ENCODE results near the gene DENND1A. TPM values are rescaled to one million over a fixed set of nuclear protein-coding genes. Genes with fewer than 3 reads are reported as not detected.

Gene DENND1A
- total and polyA plus RNA-seq, 7 donors: 12.8 to 33.2 (median 19.2) TPM

DNA sequence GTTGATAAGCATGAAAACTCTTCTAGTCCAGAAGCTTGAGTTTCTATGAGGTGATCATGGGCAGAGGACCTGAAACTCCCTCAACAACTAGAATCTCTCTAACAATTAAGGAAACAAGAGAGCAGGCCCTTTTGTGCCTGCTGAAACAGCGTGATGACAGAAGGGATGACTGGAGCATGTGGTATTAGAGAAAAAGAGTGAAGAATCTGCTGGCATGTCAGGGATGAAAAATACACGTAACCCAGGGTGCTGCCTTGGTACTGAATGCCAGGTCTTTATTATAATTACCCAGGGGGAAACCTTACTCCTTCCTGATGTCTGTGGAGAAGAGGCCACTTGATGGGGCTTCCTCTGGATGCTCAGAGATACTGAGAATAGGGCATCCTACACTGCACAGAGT, 406.1 kb downstream of the DENND1A start:
- no peaks in the 10 kb centered on the region for H3K36me3 ChIP-seq
- 95 to 96% methylated on average over 2 of the region's 2 CpGs for WGBS, 2 donors
- no peak overlapping the region for H3K27ac ChIP-seq
- H3K4me1 ChIP-seq: no peaks in the 10 kb centered on the region
- H3K4me3 ChIP-seq: no peak overlapping the region
- no peaks in the 10 kb centered on the region for H3K9me3 ChIP-seq
- DNase-seq: no peak
- intact Hi-C loops (cut with DNase I): no loop called here
- TF ChIP-seq, protein P1, sequence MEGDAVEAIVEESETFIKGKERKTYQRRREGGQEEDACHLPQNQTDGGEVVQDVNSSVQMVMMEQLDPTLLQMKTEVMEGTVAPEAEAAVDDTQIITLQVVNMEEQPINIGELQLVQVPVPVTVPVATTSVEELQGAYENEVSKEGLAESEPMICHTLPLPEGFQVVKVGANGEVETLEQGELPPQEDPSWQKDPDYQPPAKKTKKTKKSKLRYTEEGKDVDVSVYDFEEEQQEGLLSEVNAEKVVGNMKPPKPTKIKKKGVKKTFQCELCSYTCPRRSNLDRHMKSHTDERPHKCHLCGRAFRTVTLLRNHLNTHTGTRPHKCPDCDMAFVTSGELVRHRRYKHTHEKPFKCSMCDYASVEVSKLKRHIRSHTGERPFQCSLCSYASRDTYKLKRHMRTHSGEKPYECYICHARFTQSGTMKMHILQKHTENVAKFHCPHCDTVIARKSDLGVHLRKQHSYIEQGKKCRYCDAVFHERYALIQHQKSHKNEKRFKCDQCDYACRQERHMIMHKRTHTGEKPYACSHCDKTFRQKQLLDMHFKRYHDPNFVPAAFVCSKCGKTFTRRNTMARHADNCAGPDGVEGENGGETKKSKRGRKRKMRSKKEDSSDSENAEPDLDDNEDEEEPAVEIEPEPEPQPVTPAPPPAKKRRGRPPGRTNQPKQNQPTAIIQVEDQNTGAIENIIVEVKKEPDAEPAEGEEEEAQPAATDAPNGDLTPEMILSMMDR (IDR thresholded peaks at IDR 0.05): no peak
- no peak for TF ChIP-seq POLR2A (IDR thresholded peaks at IDR 0.05)
- no peak for TF ChIP-seq EP300 (IDR thresholded peaks at IDR 0.05)
- H3K27me3 ChIP-seq: no peaks in the 10 kb centered on the region

DNA sequence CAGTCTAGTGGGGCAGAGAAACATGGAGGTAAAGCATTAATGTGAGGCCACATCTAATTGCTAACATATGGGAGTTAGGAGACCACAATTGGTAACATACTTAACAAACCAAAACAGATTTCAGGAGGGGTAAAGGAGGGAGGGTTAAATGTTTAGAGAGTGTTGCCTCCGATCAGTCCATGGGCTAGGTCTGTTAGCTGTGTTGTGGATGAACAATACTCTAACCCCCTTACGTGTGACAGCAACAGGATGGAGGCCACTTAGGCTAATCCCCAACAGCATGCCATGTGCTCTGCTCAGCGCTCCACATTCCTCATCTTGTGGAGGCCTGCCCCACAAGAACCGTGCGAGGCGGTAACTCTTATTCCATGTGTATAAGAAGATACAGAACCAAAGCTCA, 406.9 kb downstream of the DENND1A start:
- Histone ChIP-seq H3K36me3 (no peaks in the 10 kb centered on the region), H3K27ac (no peak overlapping the region), H3K9me3 (no peaks in the 10 kb centered on the region), H3K27me3 (no peaks in the 10 kb centered on the region), H3K4me3 (no peak overlapping the region), H3K4me1 (no peaks in the 10 kb centered on the region)
- no peak for DNase-seq
- TF ChIP-seq POLR2A (IDR thresholded peaks at IDR 0.05): no peak
- no peak for TF ChIP-seq EP300 (IDR thresholded peaks at IDR 0.05)
- TF ChIP-seq, protein P1 (IDR thresholded peaks at IDR 0.05): no peak
- TF ChIP-seq POLR2AphosphoS5 (IDR thresholded peaks at IDR 0.05): no peak
- intact Hi-C loops (cut with DNase I): no loop called here
- WGBS, 2 donors: 93 to 97% methylated on average over 6 of the region's 6 CpGs

GRCh38 chr9:123522251-123522650, 407.7 kb downstream of the DENND1A start:
- DNase-seq: no peak
- H3K27ac ChIP-seq: no peak overlapping the region
- no peaks in the 10 kb centered on the region for H3K27me3 ChIP-seq
- H3K9me3 ChIP-seq: no peaks in the 10 kb centered on the region
- H3K4me3 ChIP-seq: no peak overlapping the region
- no peaks in the 10 kb centered on the region for H3K36me3 ChIP-seq
- 87 to 92% methylated on average over 2 of the region's 2 CpGs for WGBS, 2 donors
- TF ChIP-seq POLR2AphosphoS5 (IDR thresholded peaks at IDR 0.05): no peak
- TF ChIP-seq, protein P1 (IDR thresholded peaks at IDR 0.05): no peak
- no peak for TF ChIP-seq EP300 (IDR thresholded peaks at IDR 0.05)
- no peak for TF ChIP-seq POLR2A (IDR thresholded peaks at IDR 0.05)
- H3K4me1 ChIP-seq: no peaks in the 10 kb centered on the region
- intact Hi-C loops (cut with DNase I): no loop called here

DNA sequence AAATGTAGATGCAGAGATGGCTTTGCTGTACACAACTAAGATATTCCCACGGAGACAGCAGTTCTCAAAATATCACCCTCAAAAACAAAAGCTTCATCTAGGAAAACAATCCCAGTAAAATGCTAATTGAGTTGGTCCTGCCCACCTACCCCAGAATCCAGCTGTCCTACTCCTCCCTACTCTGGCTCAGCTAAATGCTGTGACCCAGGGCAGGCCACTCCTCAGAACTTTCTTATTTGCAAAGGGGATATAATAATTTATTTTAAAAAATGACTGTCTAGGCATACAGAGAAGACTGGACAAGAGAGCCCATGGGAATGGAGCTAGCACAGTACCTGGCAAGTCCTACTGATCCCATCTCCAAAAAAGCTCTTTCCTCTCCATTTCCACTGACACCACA, 411.6 kb downstream of the DENND1A start:
- Histone ChIP-seq H3K9me3 (no peaks in the 10 kb centered on the region), H3K4me1 (no peaks in the 10 kb centered on the region), H3K27me3 (no peaks in the 10 kb centered on the region), H3K27ac (no peak overlapping the region), H3K4me3 (no peak overlapping the region), H3K36me3 (no peaks in the 10 kb centered on the region)
- DNase-seq: no peak
- intact Hi-C loops (cut with DNase I): no loop called here
- WGBS, 2 donors: 50 to 75% methylated on average over 1 of the region's 1 CpG
- TF ChIP-seq POLR2A (IDR thresholded peaks at IDR 0.05): no peak
- no peak for TF ChIP-seq EP300 (IDR thresholded peaks at IDR 0.05)
- no peak for TF ChIP-seq POLR2AphosphoS5 (IDR thresholded peaks at IDR 0.05)
- TF ChIP-seq, protein P1 (IDR thresholded peaks at IDR 0.05): no peak

DNA sequence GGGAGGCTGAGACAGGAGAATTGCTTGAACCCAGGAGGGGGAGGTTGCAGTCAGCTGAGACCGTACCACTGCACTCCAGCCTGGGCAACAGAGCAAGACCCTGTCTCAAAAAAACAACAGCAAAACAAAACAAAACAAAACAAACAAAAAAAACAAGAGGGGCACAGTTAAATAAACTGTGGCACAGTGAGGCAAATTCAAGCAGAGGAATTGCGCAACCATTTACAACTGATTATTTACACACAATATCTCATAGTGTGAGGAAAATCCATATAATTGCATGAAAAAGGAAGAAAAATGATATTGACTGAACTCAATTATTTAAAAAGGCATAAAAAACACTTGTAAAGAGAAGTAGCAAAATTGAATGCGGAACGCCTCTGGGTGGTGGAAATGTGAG, 412.4 kb downstream of the DENND1A start:
- no peak for TF ChIP-seq EP300 (IDR thresholded peaks at IDR 0.05)
- no peak for TF ChIP-seq POLR2A (IDR thresholded peaks at IDR 0.05)
- no peak for TF ChIP-seq POLR2AphosphoS5 (IDR thresholded peaks at IDR 0.05)
- TF ChIP-seq, protein P1 (IDR thresholded peaks at IDR 0.05): no peak
- no peak overlapping the region for H3K27ac ChIP-seq
- H3K4me3 ChIP-seq: no peak overlapping the region
- no peak for DNase-seq
- H3K36me3 ChIP-seq: no peaks in the 10 kb centered on the region
- intact Hi-C loops (cut with DNase I): no loop called here
- no peaks in the 10 kb centered on the region for H3K9me3 ChIP-seq
- H3K27me3 ChIP-seq: no peaks in the 10 kb centered on the region
- 95 to 96% methylated on average over 4 of the region's 4 CpGs for WGBS, 2 donors
- no peaks in the 10 kb centered on the region for H3K4me1 ChIP-seq
